Measurements from ENCODE around the gene UBA6.

Gene UBA6

GRCh38 chr4:67576538-67576937, 124.4 kb downstream of the UBA6 start:
- no peaks in the 10 kb centered on the region for H3K36me3 ChIP-seq
- TF ChIP-seq, protein P1, sequence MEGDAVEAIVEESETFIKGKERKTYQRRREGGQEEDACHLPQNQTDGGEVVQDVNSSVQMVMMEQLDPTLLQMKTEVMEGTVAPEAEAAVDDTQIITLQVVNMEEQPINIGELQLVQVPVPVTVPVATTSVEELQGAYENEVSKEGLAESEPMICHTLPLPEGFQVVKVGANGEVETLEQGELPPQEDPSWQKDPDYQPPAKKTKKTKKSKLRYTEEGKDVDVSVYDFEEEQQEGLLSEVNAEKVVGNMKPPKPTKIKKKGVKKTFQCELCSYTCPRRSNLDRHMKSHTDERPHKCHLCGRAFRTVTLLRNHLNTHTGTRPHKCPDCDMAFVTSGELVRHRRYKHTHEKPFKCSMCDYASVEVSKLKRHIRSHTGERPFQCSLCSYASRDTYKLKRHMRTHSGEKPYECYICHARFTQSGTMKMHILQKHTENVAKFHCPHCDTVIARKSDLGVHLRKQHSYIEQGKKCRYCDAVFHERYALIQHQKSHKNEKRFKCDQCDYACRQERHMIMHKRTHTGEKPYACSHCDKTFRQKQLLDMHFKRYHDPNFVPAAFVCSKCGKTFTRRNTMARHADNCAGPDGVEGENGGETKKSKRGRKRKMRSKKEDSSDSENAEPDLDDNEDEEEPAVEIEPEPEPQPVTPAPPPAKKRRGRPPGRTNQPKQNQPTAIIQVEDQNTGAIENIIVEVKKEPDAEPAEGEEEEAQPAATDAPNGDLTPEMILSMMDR (IDR thresholded peaks at IDR 0.05): no peak
- H3K27me3 ChIP-seq: no peaks in the 10 kb centered on the region
- no peak overlapping the region for H3K27ac ChIP-seq
- no peaks in the 10 kb centered on the region for H3K4me1 ChIP-seq
- H3K4me3 ChIP-seq: no peak overlapping the region
- no peaks in the 10 kb centered on the region for H3K9me3 ChIP-seq
- DNase-seq: no peak
- intact Hi-C loops (cut with DNase I; ENCODE audit: low total_unique reads): no loop called here

DNA sequence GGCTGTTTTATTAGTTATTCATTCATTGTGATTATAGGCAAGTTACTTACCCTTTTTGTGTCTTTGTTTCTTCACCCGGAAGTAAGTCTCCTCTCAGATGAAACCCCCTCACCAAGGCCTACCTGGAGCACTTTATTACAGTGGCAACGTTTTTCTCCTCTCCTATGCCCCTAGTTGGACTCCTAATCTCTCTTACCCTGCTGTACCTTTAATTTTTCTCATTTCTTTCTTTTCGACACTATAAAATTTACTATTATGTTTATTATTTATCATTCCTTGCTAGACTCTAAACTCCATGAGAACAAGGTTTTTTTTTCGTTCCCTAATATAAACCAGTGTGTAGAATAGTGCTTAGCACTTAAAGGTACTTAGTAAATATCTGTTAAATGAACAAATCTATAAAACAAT, 124.9 kb downstream of the UBA6 start:
- H3K27ac ChIP-seq: no peak overlapping the region
- no peaks in the 10 kb centered on the region for H3K4me1 ChIP-seq
- H3K9me3 ChIP-seq: no peaks in the 10 kb centered on the region
- intact Hi-C loops (cut with DNase I; ENCODE audit: low total_unique reads): no loop called here
- H3K27me3 ChIP-seq: no peaks in the 10 kb centered on the region
- no peak for DNase-seq
- H3K4me3 ChIP-seq: no peak overlapping the region
- H3K36me3 ChIP-seq: no peaks in the 10 kb centered on the region
- TF ChIP-seq, protein P1 (IDR thresholded peaks at IDR 0.05): no peak

- H3K4me1 ChIP-seq: no peaks in the 10 kb centered on the region
- DNase-seq: no peak
- H3K36me3 ChIP-seq: no peaks in the 10 kb centered on the region
- H3K9me3 ChIP-seq: no peaks in the 10 kb centered on the region
- no peak overlapping the region for H3K4me3 ChIP-seq
- intact Hi-C loops (cut with DNase I; ENCODE audit: low total_unique reads): no loop called here
- no peaks in the 10 kb centered on the region for H3K27me3 ChIP-seq
- H3K27ac ChIP-seq: no peak overlapping the region
- TF ChIP-seq, protein P1 (IDR thresholded peaks at IDR 0.05): no peak
These were observed 125.5 kb downstream of the UBA6 start for GRCh38 chr4:67575232-67576058.

DNA sequence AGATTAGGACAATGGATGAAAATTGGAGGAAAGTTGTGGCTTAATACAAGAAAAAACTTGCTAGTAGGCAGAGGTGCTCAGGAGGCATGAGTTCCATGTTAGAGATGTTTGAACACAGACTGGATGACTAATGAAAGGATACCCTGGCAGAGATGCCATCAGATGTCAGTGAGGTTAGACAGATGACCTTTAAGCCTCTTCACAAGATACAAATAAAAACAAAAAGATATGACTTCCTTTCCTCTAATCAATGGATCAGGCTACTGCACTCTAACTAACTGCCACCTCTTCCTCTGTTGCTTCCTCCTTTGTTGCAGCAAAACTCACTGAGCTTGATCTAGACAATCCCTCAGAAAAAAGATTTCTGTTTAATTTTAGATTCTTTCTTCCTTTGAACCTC, 127.8 kb downstream of the UBA6 start:
- H3K27me3 ChIP-seq: no peaks in the 10 kb centered on the region
- H3K4me1 ChIP-seq: no peaks in the 10 kb centered on the region
- TF ChIP-seq, protein P1 (IDR thresholded peaks at IDR 0.05): no peak
- H3K27ac ChIP-seq: no peak overlapping the region
- H3K9me3 ChIP-seq: no peaks in the 10 kb centered on the region
- intact Hi-C loops (cut with DNase I; ENCODE audit: low total_unique reads): no loop called here
- H3K4me3 ChIP-seq: no peak overlapping the region
- no peak for DNase-seq
- H3K36me3 ChIP-seq: no peaks in the 10 kb centered on the region

- Histone ChIP-seq H3K4me1 (no peaks in the 10 kb centered on the region), H3K9me3 (no peaks in the 10 kb centered on the region), H3K27me3 (no peaks in the 10 kb centered on the region), H3K27ac (no peak overlapping the region), H3K4me3 (no peak overlapping the region), H3K36me3 (no peaks in the 10 kb centered on the region)
- TF ChIP-seq, protein P1 (IDR thresholded peaks at IDR 0.05): no peak
- no peak for DNase-seq
- intact Hi-C loops (cut with DNase I; ENCODE audit: low total_unique reads): no loop called here
These were observed 129.0 kb downstream of the UBA6 start for GRCh38 chr4:67571975-67572374.

All from tibial artery (tissue), 4 donors.